Measurements from ENCODE around the gene CAPN11. TPM values are rescaled to one million over a fixed set of nuclear protein-coding genes. Genes with fewer than 3 reads are reported as not detected.

Gene CAPN11
- total RNA-seq, 2 experiments from 2014 or later, result 0.13 TPM; not detected in 1

DNA sequence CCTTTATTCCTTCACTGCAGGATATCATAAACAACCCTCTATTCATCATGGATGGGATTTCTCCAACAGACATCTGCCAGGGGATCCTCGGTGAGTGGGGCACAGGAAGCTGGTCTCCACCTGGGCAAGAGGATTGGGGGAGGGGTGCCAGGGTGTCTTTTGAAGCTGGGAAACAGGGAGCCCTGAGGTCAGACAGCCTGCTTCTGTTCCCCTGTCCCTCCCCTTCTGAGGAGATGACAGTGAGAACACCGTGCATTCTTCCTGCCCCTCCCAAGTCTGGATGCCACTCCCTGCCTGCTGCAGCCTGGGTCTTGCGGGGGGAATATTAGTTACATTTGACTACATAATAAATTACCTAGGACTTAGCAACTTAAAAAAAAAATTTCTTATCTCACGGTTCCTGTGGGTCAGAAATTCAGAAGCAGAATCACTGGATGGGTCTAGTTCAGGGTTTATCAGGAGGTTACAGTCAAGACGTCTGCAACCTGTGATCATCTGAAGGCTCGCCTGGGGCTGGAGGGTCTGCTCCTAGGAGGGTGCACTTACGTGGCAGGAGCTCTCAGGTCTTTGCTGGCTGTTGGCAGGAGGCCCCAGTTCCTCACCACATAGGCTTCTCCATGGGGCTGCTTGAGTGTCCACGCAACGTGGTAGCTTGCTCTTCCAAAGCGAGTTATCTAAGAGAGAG is 11.4 kb downstream of the CAPN11 start:
- DNase-seq, result no peak
- Mint-ChIP-seq H3K27me3 (peaks cover 44% of the 10 kb centered on the region), H3K36me3 (ENCODE audit: low read depth) (no peaks in the 10 kb centered on the region), H3K27ac (no peak overlapping the region), H3K4me3 (no peak overlapping the region), H3K4me1 (peaks cover 3% of the 10 kb centered on the region), H3K9me3 (no peaks in the 10 kb centered on the region)
- ChIA-PET POLR2A (interaction anchor here (1.3 to 1.5 kb wide), 2 partner anchors 72 to 78 kb away, joined by 3 to 4 read pairs; no protein-coding TSS in a partner anchor), CTCF (interaction anchor here (1.5 kb wide), 1 partner anchor 168 kb away, joined by 3 read pairs; no protein-coding TSS in a partner anchor)

DNA sequence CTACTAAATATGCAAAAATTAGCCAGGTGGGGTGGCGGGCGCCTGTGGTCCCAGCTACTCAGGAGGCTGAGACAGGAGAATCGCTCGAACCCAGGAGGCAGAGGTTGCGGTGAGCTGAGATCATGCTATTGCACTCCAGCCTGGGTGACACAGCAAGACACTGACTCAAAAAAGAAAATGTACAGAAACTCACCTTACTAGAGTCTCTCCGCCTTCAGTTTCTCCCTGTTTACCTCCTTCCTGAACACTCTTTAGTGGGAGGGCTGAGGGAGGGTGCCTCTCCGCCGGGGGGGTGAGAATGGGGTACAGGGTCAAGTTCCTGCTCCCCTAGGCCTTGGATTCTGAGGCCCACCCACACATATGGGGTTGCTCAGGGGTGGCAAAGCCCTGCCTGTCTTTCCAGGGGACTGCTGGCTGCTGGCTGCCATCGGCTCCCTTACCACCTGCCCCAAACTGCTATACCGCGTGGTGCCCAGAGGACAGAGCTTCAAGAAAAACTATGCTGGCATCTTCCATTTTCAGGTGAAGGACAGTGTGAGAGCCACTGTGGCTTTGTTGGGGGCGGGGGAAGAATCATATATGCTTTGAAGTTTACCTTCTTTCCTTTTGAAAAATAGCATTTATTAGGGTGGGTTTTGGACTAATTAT is 13.4 kb downstream of the CAPN11 start:
- no peak overlapping the region for H3K4me3 Mint-ChIP-seq
- POLR2A ChIA-PET, result no interaction called here
- H3K4me1 Mint-ChIP-seq, result peaks cover 12% of the 10 kb centered on the region
- H3K27ac Mint-ChIP-seq, result no peak overlapping the region
- H3K36me3 Mint-ChIP-seq (ENCODE audit: low read depth), result no peaks in the 10 kb centered on the region
- DNase-seq, result no peak
- CTCF ChIA-PET, result interaction anchor here (0.7 to 2.0 kb wide), 16 partner anchors 10 to 714 kb away, joined by 3 to 10 read pairs (median 5); no protein-coding TSS in a partner anchor
- H3K9me3 Mint-ChIP-seq, result no peaks in the 10 kb centered on the region
- H3K27me3 Mint-ChIP-seq, result peaks cover 29% of the 10 kb centered on the region

DNA sequence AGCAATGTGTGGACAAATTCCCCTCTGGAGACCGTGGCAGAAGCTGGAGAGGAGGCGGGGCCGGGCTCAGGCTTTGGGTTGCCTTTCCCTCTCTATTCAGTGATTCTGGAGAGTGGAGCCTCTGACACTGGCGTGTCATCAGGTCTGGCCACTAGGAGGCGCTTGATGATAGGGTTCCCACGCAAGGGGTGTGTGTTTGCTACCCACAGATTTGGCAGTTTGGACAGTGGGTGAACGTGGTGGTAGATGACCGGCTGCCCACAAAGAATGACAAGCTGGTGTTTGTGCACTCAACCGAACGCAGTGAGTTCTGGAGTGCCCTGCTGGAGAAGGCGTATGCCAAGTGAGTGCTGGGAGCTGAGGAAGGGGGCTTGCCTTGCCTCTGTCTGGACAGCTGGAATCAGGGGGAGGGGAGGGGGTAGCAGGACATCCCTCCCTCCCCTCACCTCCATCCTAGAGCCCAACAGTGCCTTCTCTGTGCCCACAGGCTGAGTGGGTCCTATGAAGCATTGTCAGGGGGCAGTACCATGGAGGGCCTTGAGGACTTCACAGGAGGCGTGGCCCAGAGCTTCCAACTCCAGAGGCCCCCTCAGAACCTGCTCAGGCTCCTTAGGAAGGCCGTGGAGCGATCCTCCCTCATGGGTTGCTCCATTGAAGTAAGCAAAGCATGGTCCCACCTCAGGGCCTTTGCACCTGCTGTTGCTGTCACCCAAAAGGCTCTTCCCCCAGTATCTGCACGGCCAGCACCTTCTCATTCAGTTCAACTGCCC is 14.3 kb downstream of the CAPN11 start:
- no peak overlapping the region for H3K27ac Mint-ChIP-seq
- H3K4me3 Mint-ChIP-seq, result no peak overlapping the region
- H3K36me3 Mint-ChIP-seq (ENCODE audit: low read depth), result no peaks in the 10 kb centered on the region
- DNase-seq, result peak; percentile 81
- H3K27me3 Mint-ChIP-seq, result peaks cover 28% of the 10 kb centered on the region
- POLR2A ChIA-PET, result no interaction called here
- CTCF ChIA-PET, result interaction anchor here (0.6 to 2.0 kb wide), 18 partner anchors 11 to 171 kb away, joined by 3 to 10 read pairs (median 5); partner anchors contain the start of gene AARS2
- H3K9me3 Mint-ChIP-seq, result no peaks in the 10 kb centered on the region
- peaks cover 17% of the 10 kb centered on the region for H3K4me1 Mint-ChIP-seq

DNA sequence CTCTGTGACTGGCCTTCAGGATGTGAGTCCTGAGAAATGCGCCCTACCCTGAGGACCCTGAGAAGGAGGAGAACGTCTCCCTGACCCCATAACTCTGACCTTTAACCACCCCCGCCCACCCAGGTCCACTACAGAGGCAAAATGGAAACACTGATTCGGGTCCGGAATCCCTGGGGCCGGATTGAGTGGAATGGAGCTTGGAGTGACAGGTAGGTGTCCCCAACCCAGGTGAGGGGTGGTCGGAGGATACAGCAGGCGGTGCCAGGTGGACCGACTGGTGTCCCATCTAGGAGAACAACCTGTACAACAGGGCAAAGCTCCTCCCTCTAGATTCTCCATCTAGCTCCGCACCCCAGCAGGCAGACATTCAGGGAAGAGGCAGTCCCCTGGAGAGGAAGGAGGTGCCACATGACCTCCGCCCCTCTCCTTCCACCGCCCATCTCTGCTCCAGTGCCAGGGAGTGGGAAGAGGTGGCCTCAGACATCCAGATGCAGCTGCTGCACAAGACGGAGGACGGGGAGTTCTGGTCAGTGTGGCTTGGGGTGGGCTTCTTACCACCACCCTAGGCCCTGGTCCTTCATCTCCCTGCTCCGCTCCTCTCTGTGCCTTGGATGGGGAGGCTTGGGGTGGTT is 17.6 kb downstream of the CAPN11 start:
- Mint-ChIP-seq H3K9me3 (no peaks in the 10 kb centered on the region), H3K4me1 (peaks cover 17% of the 10 kb centered on the region), H3K27ac (no peak overlapping the region), H3K27me3 (peaks cover 15% of the 10 kb centered on the region), H3K36me3 (ENCODE audit: low read depth) (no peaks in the 10 kb centered on the region), H3K4me3 (no peak overlapping the region)
- DNase-seq, result no peak
- ChIA-PET CTCF (no interaction called here), POLR2A (interaction anchor here (1.8 kb wide), 1 partner anchor 48 kb away, joined by 4 read pairs; no protein-coding TSS in a partner anchor)

DNA sequence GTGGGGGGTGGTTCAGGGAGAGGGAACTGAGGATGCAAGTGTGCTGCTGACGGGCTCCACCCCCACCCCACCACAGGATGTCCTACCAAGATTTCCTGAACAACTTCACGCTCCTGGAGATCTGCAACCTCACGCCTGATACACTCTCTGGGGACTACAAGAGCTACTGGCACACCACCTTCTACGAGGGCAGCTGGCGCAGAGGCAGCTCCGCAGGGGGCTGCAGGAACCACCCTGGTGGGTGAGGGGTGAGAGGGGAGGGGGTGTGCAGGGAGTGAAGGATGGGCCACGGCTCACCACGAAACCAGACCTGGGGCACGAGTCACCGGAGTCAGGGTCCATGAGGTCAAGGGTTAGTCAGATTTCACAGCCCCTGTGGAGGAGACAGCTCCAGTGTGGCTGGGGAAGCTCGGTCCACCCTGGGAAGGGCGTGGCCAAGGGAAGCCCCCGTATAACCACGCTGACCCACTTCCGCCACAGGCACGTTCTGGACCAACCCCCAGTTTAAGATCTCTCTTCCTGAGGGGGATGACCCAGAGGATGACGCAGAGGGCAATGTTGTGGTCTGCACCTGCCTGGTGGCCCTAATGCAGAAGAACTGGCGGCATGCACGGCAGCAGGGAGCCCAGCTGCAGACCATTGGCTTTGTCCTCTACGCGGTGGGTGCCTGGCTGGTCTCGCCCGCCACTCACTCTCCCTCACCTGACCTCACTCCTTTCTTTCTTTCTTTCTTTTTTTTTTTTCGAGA is 18.3 kb downstream of the CAPN11 start:
- Mint-ChIP-seq H3K4me3 (no peak overlapping the region), H3K27ac (no peak overlapping the region), H3K9me3 (no peaks in the 10 kb centered on the region), H3K4me1 (peaks cover 17% of the 10 kb centered on the region), H3K36me3 (ENCODE audit: low read depth) (no peaks in the 10 kb centered on the region), H3K27me3 (peaks cover 15% of the 10 kb centered on the region)
- POLR2A ChIA-PET, result interaction anchor here (1.8 kb wide), 1 partner anchor 47 kb away, joined by 4 read pairs; no protein-coding TSS in a partner anchor
- peak; percentile 22 for DNase-seq
- CTCF ChIA-PET, result interaction anchor here (0.7 to 1.1 kb wide), 2 partner anchors 9 to 60 kb away, joined by 3 to 5 read pairs; no protein-coding TSS in a partner anchor

DNA sequence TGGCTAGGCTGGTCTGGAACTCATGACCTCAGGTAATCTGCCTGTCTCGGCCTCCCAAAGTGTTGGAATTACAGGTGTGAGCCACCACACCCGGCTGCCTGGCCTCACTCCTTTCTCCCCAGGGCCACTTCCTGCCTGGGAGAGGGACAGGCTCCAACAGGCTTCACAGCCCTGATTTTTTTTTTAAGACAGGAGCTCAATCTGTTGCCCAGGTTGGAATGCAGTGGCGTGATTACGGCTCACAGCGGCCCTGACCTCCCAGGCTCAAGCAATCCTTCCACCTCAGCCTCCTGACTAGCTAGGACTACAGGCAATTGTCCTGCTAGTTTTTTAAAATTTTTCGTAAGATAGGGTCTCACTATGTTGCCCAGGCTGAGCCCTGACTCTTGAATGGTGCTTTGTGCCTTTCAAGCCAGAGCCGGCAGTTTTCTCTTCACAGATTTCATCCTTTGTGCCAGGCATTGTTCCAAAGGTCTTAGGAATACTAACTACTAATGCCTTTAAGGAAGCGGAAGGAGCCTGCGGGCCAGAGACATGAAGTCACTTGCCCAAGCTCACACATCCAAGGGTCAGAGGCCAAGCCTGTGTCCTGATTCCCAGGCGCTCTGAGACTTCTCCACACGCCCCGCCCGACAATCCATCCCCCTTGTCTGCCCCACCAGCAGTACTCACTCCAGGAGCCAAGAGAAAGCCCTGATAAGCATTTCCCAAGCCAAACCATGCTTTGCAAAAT is 19.2 kb downstream of the CAPN11 start:
- no peak for DNase-seq
- Mint-ChIP-seq H3K27me3 (peaks cover 7% of the 10 kb centered on the region), H3K27ac (no peak overlapping the region), H3K4me3 (no peak overlapping the region), H3K4me1 (peaks cover 14% of the 10 kb centered on the region), H3K36me3 (ENCODE audit: low read depth) (no peaks in the 10 kb centered on the region), H3K9me3 (no peaks in the 10 kb centered on the region)
- POLR2A ChIA-PET, result no interaction called here
- CTCF ChIA-PET, result interaction anchor here (0.7 to 1.1 kb wide), 2 partner anchors 8 to 59 kb away, joined by 3 to 5 read pairs; no protein-coding TSS in a partner anchor

DNA sequence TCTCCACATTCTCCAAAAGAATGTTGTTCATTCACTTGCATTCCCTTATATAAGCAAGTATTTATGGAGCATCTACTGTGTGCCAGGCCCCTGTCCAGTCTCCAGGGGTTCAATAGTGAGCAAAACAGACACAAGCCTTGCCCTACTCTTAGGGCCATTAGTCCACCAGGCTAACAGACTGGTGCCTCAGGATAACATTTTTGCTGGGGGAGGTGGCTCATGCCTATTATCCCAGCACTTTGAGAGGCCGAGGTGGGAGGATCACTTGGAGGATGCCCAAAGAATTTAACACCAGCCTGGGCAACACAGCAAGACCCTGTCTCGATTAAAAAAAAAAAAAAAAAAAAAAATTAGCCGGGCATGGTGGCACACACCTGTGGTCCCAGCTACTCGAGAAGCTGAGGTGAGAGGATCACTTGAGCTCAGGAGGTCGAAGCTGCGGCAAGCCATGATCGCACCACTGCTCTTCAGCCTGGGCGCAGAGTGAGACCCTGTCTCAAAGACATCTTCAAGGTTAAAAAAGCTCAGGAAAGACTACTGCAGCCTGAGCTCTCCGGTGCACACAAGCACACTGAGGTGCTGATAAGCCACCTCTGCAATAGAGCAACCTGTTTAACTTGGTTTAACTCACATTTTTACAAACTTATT is 19.9 kb downstream of the CAPN11 start:
- Mint-ChIP-seq H3K36me3 (ENCODE audit: low read depth) (no peaks in the 10 kb centered on the region), H3K4me1 (peaks cover 13% of the 10 kb centered on the region), H3K4me3 (no peak overlapping the region), H3K27me3 (peaks cover 7% of the 10 kb centered on the region), H3K27ac (no peak overlapping the region), H3K9me3 (no peaks in the 10 kb centered on the region)
- DNase-seq, result no peak
- ChIA-PET CTCF (interaction anchor here (0.9 kb wide), 1 partner anchor 134 kb away, joined by 3 read pairs; the partner anchor contains the start of gene AARS2), POLR2A (no interaction called here)

DNA sequence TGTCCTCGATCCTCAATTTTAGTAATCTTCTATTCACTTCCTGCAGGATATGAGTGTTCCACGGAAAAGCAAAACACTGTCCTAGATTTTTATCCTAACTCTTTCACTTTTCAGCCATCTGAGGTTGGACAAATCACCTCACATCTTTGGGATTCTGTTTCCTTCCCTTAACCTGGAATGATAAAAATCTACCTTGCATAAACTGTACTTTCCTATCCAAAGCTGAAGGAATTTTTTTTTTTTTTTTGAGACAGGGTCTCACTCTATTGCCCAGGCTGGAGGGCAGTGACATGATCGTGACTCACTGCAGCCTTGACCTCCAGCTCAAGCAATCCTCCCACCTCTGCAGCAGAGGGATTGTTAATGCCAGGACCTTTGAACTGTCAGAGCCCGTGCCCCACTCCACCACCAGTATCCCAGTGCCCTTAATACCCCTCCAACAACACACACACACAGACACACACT is 20.5 kb downstream of the CAPN11 start:
- Mint-ChIP-seq H3K27me3 (peaks cover 5% of the 10 kb centered on the region), H3K4me1 (peaks cover 13% of the 10 kb centered on the region), H3K36me3 (ENCODE audit: low read depth) (no peaks in the 10 kb centered on the region), H3K27ac (no peak overlapping the region), H3K9me3 (no peaks in the 10 kb centered on the region), H3K4me3 (no peak overlapping the region)
- ChIA-PET CTCF (interaction anchor here (0.9 kb wide), 1 partner anchor 134 kb away, joined by 3 read pairs; the partner anchor contains the start of gene AARS2), POLR2A (no interaction called here)
- no peak for DNase-seq

DNA sequence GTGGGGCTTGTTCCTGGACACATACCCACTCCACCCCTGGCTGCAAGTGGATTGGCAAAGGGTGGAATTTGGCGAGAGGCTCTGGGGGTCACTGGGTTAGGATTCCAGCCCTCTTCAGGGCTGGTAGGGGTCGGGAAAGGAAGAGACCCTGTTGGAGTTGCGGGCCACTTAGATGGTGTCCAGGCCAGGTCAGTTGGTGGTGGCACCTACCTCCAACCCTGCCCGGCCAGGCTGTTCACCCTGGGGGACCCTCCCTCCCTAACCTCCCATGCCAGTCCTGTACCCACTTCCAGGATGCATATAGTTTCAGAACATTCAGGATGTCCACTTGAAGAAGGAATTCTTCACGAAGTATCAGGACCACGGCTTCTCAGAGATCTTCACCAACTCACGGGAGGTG is 21.0 kb downstream of the CAPN11 start:
- no peak overlapping the region for H3K27ac Mint-ChIP-seq
- no peaks in the 10 kb centered on the region for H3K9me3 Mint-ChIP-seq
- no peak for DNase-seq
- ChIA-PET POLR2A (no interaction called here), CTCF (interaction anchor here (1.0 to 1.1 kb wide), 2 partner anchors 10 to 116 kb away, joined by 3 read pairs; no protein-coding TSS in a partner anchor)
- no peaks in the 10 kb centered on the region for H3K36me3 Mint-ChIP-seq (ENCODE audit: low read depth)
- peaks cover 5% of the 10 kb centered on the region for H3K27me3 Mint-ChIP-seq
- H3K4me1 Mint-ChIP-seq, result peaks cover 13% of the 10 kb centered on the region
- H3K4me3 Mint-ChIP-seq, result no peak overlapping the region

DNA sequence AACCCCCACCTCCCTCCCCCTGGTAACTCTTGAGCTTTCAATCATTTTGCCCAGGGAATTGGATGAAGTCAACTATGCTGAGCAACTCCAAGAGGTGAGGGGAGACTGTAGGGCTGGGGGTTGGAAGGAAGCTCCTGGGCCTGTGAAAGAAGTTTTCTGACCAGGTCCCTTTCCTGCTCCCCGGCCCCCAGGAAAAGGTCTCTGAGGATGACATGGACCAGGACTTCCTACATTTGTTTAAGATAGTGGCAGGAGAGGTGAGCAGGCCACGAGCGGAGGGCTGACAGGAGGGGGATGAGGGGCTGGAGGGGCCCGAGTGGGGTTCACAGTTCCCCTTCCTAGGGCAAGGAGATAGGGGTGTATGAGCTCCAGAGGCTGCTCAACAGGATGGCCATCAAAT is 21.8 kb downstream of the CAPN11 start:
- Mint-ChIP-seq H3K27ac (no peak overlapping the region), H3K36me3 (ENCODE audit: low read depth) (no peaks in the 10 kb centered on the region), H3K4me3 (no peak overlapping the region), H3K27me3 (no peaks in the 10 kb centered on the region), H3K4me1 (peaks cover 13% of the 10 kb centered on the region), H3K9me3 (no peaks in the 10 kb centered on the region)
- ChIA-PET CTCF (interaction anchor here (1.0 to 1.1 kb wide), 2 partner anchors 10 to 115 kb away, joined by 3 read pairs; no protein-coding TSS in a partner anchor), POLR2A (no interaction called here)
- no peak for DNase-seq

DNA sequence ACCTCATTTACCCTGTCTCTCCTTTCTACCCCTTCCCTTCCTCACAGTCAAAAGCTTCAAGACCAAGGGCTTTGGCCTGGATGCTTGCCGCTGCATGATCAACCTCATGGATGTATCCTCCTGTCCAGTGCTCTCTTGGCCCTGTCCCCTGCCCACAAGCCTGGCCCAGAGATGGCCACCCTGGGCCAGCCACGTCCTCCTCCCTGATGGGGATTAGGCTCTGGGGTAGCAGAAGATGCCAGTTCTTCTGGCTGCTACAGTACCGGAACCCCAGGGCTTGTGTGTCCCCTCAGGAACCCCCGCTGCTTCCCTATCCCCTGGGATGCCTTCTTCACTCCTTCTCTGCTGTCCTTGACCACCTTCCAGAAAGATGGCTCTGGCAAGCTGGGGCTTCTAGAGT is 22.3 kb downstream of the CAPN11 start:
- ChIA-PET POLR2A (no interaction called here), CTCF (interaction anchor here (1.0 to 1.1 kb wide), 2 partner anchors 9 to 115 kb away, joined by 3 read pairs; no protein-coding TSS in a partner anchor)
- Mint-ChIP-seq H3K27me3 (no peaks in the 10 kb centered on the region), H3K36me3 (ENCODE audit: low read depth) (no peaks in the 10 kb centered on the region), H3K4me1 (peaks cover 15% of the 10 kb centered on the region), H3K4me3 (no peak overlapping the region), H3K27ac (no peak overlapping the region), H3K9me3 (no peaks in the 10 kb centered on the region)
- no peak for DNase-seq

Measured in activated CD4-positive, alpha-beta memory T cell treated with anti-CD3 and anti-CD28 coated beads, Interleukin-2, amount 10 ng/mL, durations not matched to agents 7 days and 5 days (primary cell).